Right atrium auricular region (tissue), 2 donors: Measurements from ENCODE around the gene TCEANC. TPM values are rescaled to one million over a fixed set of nuclear protein-coding genes. Genes with fewer than 3 reads are reported as not detected.
"Not testable (repeated sequence)": the region's sequence is repeated elsewhere in the genome, so short reads cannot be mapped to it uniquely, and the experiment has no call there.

ENCODE experiments used
- DNase-seq: peaks from one replicate; pipeline ENCODE4 v3.0.0-alpha.2; 2019; ENCODE audit warnings: low spot score
- H3K27ac ChIP-seq, 2 donors: fragments of 200-600 bp; sonication (generic); 1 replicate in 1 of 2; 2 replicates in 1 of 2; pipeline ENCODE4 v1.5.1; 2016 to 2019
- H3K27me3 ChIP-seq, 2 donors: fragments of 200-600 bp; sonication (generic); one replicate each; pipeline versions ENCODE4 v1.5.1 to v1.6.0; 2017 to 2019
- H3K36me3 ChIP-seq: fragments of 200-600 bp; sonication (generic); one replicate; pipeline ENCODE4 v1.5.1; 2016
- H3K4me1 ChIP-seq, 2 donors: fragments of 200-600 bp; sonication (generic); one replicate each; pipeline versions ENCODE4 v1.5.1 to v1.6.0; 2017 to 2019
- H3K4me3 ChIP-seq, 2 donors: fragments of 200-600 bp; sonication (generic); 1 replicate in 1 of 2; 2 replicates in 1 of 2; pipeline ENCODE4 v1.5.1; 2017 to 2019; ENCODE audit warnings: mild to moderate bottlenecking in 1 of 2, moderate library complexity in 1 of 2
- H3K9me3 ChIP-seq, 2 donors: fragments of 200-600 bp; sonication (generic); one replicate each; pipeline ENCODE4 v1.5.1; 2019
- total RNA-seq, 2 donors: library from RNA; depleted of rRNA; stranded (reverse); fragments of >200 nt; gene quantifications; one replicate each; pipeline ENCODE4 v1.1.0, GENCODE V29; 2016
- TF ChIP-seq, protein P1 (sequence below), 2 donors: fragments of 200-600 bp; sonication (generic); IDR thresholded peaks; one replicate each; pipeline ENCODE4 v1.5.1; 2019; ENCODE audit warnings: antibody characterized with exemption in 2 of 2

TCEANC gene
- total RNA-seq, 2 donors from 2014 or later = 1.4 to 3.7 TPM

DNA sequence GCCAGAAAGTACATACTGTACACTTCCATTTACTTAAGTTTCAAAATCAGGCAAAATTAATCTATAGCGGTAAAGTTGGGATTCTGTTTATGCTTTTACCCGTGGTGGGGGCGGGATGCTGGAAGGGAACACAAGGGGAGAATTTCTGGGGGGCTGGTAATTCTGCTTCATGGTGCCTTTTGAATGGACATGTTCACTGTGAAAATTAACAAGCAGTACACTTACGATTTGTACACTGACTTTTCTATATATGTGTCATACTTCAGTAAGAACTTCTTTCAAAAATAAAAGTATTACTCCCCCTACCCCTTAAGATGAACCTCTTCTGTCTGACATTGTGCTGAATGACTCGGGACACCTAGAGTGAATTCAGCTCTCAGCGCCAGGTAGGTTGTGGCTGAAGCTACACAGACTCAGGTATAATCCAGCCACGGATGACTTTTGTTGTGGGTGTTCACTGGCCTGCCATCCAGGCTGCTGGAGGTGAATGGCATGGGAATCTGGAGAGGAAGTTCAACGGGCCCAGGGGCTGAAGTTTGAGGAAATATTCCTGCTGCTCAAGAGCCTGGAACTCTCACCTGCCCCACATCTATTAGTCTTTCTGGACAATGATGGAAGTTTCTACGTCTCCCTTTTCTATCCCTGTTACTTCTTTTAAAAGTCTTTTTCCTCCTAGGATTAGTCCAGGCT is 7.3 kb upstream of the TCEANC start:
- TF ChIP-seq, protein P1, sequence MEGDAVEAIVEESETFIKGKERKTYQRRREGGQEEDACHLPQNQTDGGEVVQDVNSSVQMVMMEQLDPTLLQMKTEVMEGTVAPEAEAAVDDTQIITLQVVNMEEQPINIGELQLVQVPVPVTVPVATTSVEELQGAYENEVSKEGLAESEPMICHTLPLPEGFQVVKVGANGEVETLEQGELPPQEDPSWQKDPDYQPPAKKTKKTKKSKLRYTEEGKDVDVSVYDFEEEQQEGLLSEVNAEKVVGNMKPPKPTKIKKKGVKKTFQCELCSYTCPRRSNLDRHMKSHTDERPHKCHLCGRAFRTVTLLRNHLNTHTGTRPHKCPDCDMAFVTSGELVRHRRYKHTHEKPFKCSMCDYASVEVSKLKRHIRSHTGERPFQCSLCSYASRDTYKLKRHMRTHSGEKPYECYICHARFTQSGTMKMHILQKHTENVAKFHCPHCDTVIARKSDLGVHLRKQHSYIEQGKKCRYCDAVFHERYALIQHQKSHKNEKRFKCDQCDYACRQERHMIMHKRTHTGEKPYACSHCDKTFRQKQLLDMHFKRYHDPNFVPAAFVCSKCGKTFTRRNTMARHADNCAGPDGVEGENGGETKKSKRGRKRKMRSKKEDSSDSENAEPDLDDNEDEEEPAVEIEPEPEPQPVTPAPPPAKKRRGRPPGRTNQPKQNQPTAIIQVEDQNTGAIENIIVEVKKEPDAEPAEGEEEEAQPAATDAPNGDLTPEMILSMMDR (IDR thresholded peaks at IDR 0.05) = no peak
- H3K4me1 ChIP-seq = no peaks in the 10 kb centered on the region
- DNase-seq = no peak
- H3K27me3 ChIP-seq = no peaks in the 10 kb centered on the region
- no peaks in the 10 kb centered on the region for H3K9me3 ChIP-seq
- H3K4me3 ChIP-seq = no peak overlapping the region
- no peak overlapping the region for H3K27ac ChIP-seq
- no peaks in the 10 kb centered on the region for H3K36me3 ChIP-seq

DNA sequence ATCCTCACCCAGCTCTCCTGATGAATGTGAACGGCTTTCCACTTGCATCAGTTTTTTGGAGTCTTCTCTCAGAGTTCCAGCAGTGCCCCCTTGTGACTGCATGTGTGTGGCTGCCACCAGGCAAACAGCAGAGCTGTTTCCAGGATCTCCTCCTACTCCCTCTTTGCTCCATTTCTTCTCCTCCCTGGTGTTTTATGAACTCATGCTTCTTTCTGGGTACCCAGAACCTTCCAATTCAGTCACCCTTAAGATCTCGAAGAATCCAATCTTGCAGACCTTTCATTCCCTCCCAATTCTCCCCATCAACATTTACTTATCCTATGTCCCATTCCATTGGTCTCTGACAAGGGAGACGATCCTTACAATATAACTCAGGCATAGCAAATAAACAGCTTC is 6.8 kb upstream of the TCEANC start:
- Histone ChIP-seq H3K4me3 (no peak overlapping the region), H3K9me3 (no peaks in the 10 kb centered on the region), H3K4me1 (no peaks in the 10 kb centered on the region), H3K27ac (no peak overlapping the region), H3K27me3 (no peaks in the 10 kb centered on the region), H3K36me3 (no peaks in the 10 kb centered on the region)
- TF ChIP-seq, protein P1 (IDR thresholded peaks at IDR 0.05) = peak; percentile 17 to 72
- no peak for DNase-seq

DNA sequence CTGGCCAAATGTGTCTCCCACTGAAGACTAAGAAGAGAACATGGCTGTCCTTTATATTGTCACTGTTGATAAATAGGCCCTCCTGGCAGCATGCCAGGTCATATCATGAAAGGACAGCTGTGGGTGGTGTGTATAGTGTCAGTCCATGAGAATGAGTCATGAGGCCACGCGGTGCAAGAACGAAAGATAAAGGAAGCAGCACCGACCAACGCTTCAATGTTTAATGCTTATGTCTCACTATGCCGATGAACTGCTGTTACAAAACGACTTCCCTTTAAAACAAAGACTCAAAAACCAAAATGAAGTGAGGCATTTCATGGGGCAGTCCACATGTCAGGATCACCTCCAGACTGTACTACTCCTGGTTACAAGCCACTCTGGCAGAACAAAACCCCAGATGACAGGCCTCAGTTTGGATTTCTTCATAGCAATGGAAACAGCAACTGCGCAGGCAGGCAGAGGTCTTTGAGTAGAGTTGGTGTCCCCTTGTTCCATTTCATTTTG is 5.2 kb upstream of the TCEANC start:
- peak; percentile 82 for DNase-seq
- Histone ChIP-seq H3K27me3 (no peaks in the 10 kb centered on the region), H3K9me3 (no peaks in the 10 kb centered on the region), H3K4me3 (no peak overlapping the region), H3K36me3 (no peaks in the 10 kb centered on the region), H3K27ac (peak overlapping the region; percentile 8 to 44), H3K4me1 (peaks cover 0 to 8% of the 10 kb centered on the region in 2 donors)
- TF ChIP-seq, protein P1 (IDR thresholded peaks at IDR 0.05) = no peak

DNA sequence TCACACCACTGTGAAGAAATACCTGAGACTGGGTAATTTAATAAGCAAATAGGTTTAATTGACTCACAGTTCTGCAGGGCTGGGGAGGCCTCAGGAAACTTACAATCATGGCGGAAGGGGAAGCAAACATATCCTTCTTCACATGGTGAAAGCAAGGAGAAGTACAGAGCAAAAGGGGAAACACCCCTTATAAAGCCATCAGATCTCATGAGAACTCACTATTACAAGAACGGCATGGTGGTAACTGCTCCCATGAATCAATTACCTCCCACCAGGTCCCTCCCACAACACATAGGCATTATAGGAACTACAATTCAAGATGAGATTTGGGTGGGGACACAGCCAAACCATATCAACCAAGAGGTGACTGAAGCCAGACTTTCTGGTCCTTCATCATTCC is 4.6 kb upstream of the TCEANC start:
- H3K36me3 ChIP-seq, H3K4me1 ChIP-seq, H3K9me3 ChIP-seq, H3K4me3 ChIP-seq, H3K27me3 ChIP-seq, DNase-seq: not testable (repeated sequence)
- H3K27ac ChIP-seq = peak overlapping the region in 1 of 2 donors; percentile 44

DNA sequence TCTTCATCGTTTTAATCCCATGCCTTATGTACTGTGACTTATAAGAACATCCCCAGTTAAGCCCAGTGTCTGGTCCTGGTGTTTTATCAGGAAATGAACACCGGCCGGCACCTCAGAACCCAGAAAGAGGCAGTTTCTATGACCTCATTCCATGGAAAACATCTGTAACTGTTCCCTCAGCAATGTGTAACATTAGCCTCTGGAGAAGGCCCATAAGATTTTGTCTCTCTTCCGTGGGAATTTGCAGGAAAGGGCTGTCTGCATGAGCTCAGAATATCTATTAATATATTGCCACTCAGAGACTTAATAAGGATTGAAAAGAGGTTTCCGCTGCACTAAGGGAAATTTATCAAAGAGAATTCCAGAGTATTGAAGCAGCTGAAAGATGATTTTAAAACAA is 3.1 kb upstream of the TCEANC start:
- no peaks in the 10 kb centered on the region for H3K9me3 ChIP-seq
- H3K36me3 ChIP-seq = no peaks in the 10 kb centered on the region
- TF ChIP-seq, protein P1 (IDR thresholded peaks at IDR 0.05) = no peak
- no peaks in the 10 kb centered on the region for H3K27me3 ChIP-seq
- H3K27ac ChIP-seq = no peak overlapping the region
- no peak overlapping the region for H3K4me3 ChIP-seq
- H3K4me1 ChIP-seq = peaks cover 0 to 17% of the 10 kb centered on the region in 2 donors
- no peak for DNase-seq

DNA sequence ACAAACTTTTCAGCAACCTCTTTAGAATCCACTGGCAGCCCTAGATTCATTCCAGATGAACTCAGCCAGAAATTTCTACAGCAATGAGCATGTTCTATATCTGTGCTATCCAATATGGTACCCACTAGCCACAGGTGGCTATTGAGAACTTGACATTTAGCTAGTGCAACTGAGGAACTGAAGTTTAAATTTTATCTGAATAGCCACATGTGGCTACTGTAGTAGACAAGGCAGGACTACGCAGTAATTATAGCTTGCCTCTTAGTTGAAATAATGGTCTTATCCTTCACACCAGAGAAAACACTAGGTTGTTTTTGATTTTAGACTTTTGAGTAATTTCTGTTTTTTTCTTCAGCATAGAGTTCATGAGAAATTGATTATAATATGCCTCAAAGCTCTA is 2.6 kb upstream of the TCEANC start:
- Histone ChIP-seq H3K27ac (no peak overlapping the region), H3K36me3 (no peaks in the 10 kb centered on the region), H3K4me3 (no peak overlapping the region), H3K4me1 (peaks cover 0 to 17% of the 10 kb centered on the region in 2 donors), H3K9me3 (no peaks in the 10 kb centered on the region), H3K27me3 (no peaks in the 10 kb centered on the region)
- TF ChIP-seq, protein P1 (IDR thresholded peaks at IDR 0.05) = no peak
- DNase-seq = no peak
